ENCODE results near the gene NUFIP2.

GRCh38 chr17:29248845-29249244 is 45.1 kb downstream of the NUFIP2 start:
- TF ChIP-seq CTCF (IDR thresholded peaks at IDR 0.05): no peak
- no peak for TF ChIP-seq POLR2A (IDR thresholded peaks at IDR 0.05; ENCODE audit: low read depth)
- TF ChIP-seq EP300 (IDR thresholded peaks at IDR 0.05): no peak

All from esophagus muscularis mucosa (tissue), 4 donors.